Osteoblast (primary cell): Measurements from ENCODE around the gene ANAPC16. TPM values are rescaled to one million over a fixed set of nuclear protein-coding genes. Genes with fewer than 3 reads are reported as not detected.

Experiments used
- DNase-seq: peaks from one replicate; pipeline ENCODE4 v3.0.0; 2011; ENCODE audit warnings: low spot score, mixed read lengths; ENCODE audit not compliant: insufficient read length; ENCODE audit errors: missing footprints
- H2AFZ ChIP-seq: 2 replicates; pipeline ENCODE4 v1.6.0; 2011; ENCODE audit warnings: mild to moderate bottlenecking, low read length
- H3K27ac ChIP-seq: 2 replicates; pipeline ENCODE4 v1.5.1; 2011; ENCODE audit warnings: mild to moderate bottlenecking, low read depth, low read length, moderate library complexity
- H3K27me3 ChIP-seq: 2 replicates; pipeline ENCODE4 v1.6.0; 2012; ENCODE audit warnings: mild to moderate bottlenecking, control low read depth, inconsistent platforms, low read length, moderate library complexity; ENCODE audit not compliant: insufficient read depth
- H3K36me3 ChIP-seq: 2 replicates; pipeline ENCODE4 v1.5.1; 2011; ENCODE audit warnings: mild to moderate bottlenecking, low read length, control low read depth, moderate library complexity; ENCODE audit not compliant: insufficient read depth
- H3K4me1 ChIP-seq: 2 replicates; pipeline ENCODE4 v1.5.1; 2011; ENCODE audit warnings: mild to moderate bottlenecking, low read length, control low read depth, moderate library complexity; ENCODE audit not compliant: insufficient read depth
- H3K4me2 ChIP-seq: 2 replicates; pipeline ENCODE4 v1.6.0; 2011; ENCODE audit warnings: mild to moderate bottlenecking, low read length; ENCODE audit not compliant: insufficient read depth
- H3K4me3 ChIP-seq: fragments of 200-600 bp; sonication (generic); 3 replicates; pipeline ENCODE4 v1.5.1; 2012; ENCODE audit warnings: mild to moderate bottlenecking, low read length, inconsistent platforms; ENCODE audit not compliant: insufficient read depth
- H3K79me2 ChIP-seq: 2 replicates; pipeline ENCODE4 v1.6.0; 2012; ENCODE audit warnings: mild to moderate bottlenecking, low read length, control low read depth, inconsistent platforms; ENCODE audit not compliant: insufficient read depth
- H3K9me3 ChIP-seq: 2 replicates; pipeline ENCODE4 v1.5.1; 2011; ENCODE audit warnings: low read depth, low read length, control low read depth
- H4K20me1 ChIP-seq: 2 replicates; pipeline ENCODE4 v1.6.0; 2012; ENCODE audit warnings: mild to moderate bottlenecking, low read length, control low read depth; ENCODE audit not compliant: insufficient read depth
- total RNA-seq: library from RNA; depleted of rRNA; stranded (reverse); fragments of >200 nt; gene quantifications from 2 replicates; pipeline ENCODE4 v1.2.3, GENCODE V29; 2012
- TF ChIP-seq, protein P1 (sequence below): IDR thresholded peaks from 2 replicates; pipeline ENCODE4 v1.5.1; 2011; ENCODE audit warnings: mild to moderate bottlenecking, low read depth, low read length, moderate library complexity; ENCODE audit errors: extremely low read depth

The ANAPC16 gene
- total RNA-seq, 1 donor = 50.7 TPM

DNA sequence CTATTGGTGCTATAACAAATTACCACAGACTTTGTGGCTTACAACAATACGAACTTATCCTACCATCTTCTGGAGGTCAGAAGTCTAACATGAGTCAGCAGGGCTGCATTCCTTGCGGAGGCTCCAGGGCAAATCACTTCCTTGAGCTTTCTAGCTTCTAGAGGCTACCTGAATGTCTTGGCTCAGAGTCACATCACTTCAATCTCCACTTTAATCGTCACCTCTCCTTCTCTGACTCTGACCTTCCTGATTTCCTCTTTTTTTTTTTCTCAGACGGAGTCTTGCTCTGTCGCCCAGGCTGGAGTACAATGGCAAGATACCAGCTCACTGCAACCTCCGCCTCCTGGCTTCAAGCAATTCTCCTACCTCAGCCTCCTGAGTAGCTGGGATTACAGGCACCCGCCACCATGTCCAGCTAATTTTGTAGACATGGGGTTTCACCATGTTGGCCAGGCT is 44.6 kb upstream of the ANAPC16 start:
- no peaks in the 10 kb centered on the region for H3K9me3 ChIP-seq
- TF ChIP-seq, protein P1, sequence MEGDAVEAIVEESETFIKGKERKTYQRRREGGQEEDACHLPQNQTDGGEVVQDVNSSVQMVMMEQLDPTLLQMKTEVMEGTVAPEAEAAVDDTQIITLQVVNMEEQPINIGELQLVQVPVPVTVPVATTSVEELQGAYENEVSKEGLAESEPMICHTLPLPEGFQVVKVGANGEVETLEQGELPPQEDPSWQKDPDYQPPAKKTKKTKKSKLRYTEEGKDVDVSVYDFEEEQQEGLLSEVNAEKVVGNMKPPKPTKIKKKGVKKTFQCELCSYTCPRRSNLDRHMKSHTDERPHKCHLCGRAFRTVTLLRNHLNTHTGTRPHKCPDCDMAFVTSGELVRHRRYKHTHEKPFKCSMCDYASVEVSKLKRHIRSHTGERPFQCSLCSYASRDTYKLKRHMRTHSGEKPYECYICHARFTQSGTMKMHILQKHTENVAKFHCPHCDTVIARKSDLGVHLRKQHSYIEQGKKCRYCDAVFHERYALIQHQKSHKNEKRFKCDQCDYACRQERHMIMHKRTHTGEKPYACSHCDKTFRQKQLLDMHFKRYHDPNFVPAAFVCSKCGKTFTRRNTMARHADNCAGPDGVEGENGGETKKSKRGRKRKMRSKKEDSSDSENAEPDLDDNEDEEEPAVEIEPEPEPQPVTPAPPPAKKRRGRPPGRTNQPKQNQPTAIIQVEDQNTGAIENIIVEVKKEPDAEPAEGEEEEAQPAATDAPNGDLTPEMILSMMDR = no peak
- no peak overlapping the region for H2AFZ ChIP-seq
- H3K79me2 ChIP-seq = no peaks in the 10 kb centered on the region
- no peaks in the 10 kb centered on the region for H4K20me1 ChIP-seq
- no peaks in the 10 kb centered on the region for H3K27me3 ChIP-seq
- H3K4me1 ChIP-seq = peaks cover 16% of the 10 kb centered on the region
- no peak overlapping the region for H3K4me3 ChIP-seq
- no peaks in the 10 kb centered on the region for H3K36me3 ChIP-seq
- H3K4me2 ChIP-seq = peak overlapping the region; percentile 34
- H3K27ac ChIP-seq = no peak overlapping the region
- peak; percentile 62 for DNase-seq

DNA sequence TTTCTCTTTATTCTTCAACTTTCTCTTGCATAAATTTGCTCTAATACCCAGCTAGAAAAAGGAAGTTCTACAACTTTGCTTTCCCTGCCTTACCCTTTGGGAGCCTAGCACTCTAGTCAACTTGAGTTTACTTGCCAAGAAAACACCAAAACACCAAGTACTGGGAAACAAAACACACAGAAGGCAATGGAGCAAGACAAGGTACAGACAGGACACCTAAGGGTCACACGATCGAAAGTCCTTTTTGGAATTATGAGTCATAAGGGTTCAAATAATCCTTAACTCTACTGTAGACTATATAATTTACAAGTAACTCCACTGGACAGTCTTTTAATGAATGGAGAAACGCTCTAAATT is 42.6 kb upstream of the ANAPC16 start:
- Histone ChIP-seq H2AFZ (no peak overlapping the region), H3K27ac (no peak overlapping the region), H3K4me3 (no peak overlapping the region), H3K4me1 (peaks cover 16% of the 10 kb centered on the region), H3K4me2 (no peak overlapping the region), H3K36me3 (no peaks in the 10 kb centered on the region), H3K27me3 (no peaks in the 10 kb centered on the region), H3K9me3 (no peaks in the 10 kb centered on the region), H4K20me1 (no peaks in the 10 kb centered on the region), H3K79me2 (no peaks in the 10 kb centered on the region)
- no peak for DNase-seq
- TF ChIP-seq, protein P1 = no peak

DNA sequence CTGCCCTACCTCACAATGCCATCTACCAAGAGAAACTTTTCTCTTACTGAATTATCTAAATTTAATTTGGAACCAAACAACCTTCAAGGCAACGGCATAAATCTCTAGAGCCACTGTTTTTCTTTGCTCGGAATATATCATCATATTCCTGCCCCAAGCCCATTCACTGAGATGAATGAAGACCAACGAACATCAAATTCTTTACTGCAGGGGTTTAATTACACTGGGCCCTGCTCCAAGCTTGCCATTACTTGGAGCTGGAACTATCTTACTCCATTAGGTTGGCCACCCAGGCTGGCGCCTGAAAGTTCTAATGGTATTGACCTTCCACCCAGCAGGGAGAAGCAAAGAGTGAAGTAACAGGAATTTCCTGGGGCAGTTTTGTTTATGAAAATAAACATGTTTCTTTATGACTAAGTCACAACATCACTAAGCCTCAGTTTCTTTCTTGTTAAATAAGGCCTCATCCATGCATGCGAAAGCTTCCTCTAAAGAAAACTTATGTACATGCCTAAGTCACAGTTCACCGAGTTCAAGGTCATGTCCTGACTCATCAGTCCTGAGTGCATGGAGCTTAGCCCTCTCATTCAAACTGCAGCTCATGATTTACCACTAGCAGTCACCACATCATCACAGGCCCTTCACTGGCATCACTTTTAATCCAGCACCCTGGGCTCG is 42.1 kb upstream of the ANAPC16 start:
- no peak overlapping the region for H3K4me3 ChIP-seq

DNA sequence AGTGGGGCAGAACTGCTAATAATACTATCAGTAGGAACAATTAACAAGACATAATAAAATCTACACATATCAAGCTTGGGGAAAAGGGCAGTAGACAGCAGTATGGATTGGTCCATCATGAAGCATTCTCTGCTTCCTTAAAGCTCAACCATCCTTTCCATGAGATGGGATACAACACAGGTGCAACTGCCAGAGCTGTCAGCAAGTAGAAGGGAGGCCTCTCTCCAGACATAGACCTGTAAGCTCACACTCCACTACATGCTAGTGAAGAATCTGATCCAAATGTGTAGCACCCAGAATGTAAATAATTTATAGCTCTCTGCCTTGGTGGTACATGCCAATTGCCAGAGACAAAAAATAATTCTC is 41.5 kb upstream of the ANAPC16 start:
- Histone ChIP-seq H3K9me3 (no peaks in the 10 kb centered on the region), H3K4me1 (peaks cover 16% of the 10 kb centered on the region), H2AFZ (no peak overlapping the region), H3K4me2 (no peak overlapping the region), H3K79me2 (no peaks in the 10 kb centered on the region), H3K36me3 (no peaks in the 10 kb centered on the region), H3K27me3 (no peaks in the 10 kb centered on the region), H4K20me1 (no peaks in the 10 kb centered on the region), H3K27ac (no peak overlapping the region), H3K4me3 (no peak overlapping the region)
- TF ChIP-seq, protein P1 = no peak
- DNase-seq = no peak

More for the DNA sequence above, 42.1 kb upstream of the ANAPC16 start:
- TF ChIP-seq, protein P1 = no peak
- Histone ChIP-seq H3K9me3 (no peaks in the 10 kb centered on the region), H4K20me1 (no peaks in the 10 kb centered on the region), H3K27me3 (no peaks in the 10 kb centered on the region), H2AFZ (no peak overlapping the region), H3K36me3 (no peaks in the 10 kb centered on the region), H3K79me2 (no peaks in the 10 kb centered on the region), H3K27ac (no peak overlapping the region), H3K4me2 (no peak overlapping the region), H3K4me1 (peaks cover 16% of the 10 kb centered on the region)
- no peak for DNase-seq
